SU-DHL-6 (cell line): ENCODE data around the gene SMIM5.

Experiments
- EZH2phosphoT487 ChIP-seq: fragments of 200-600 bp; sonication (generic), shearing (Covaris generic); conservative IDR thresholded peaks from 2 replicates; pipeline ENCODE4 v1.6.1; 2018; ENCODE audit warnings: mild to moderate bottlenecking, antibody characterized with exemption, low read length, moderate library complexity, mixed read lengths
- TF ChIP-seq, protein P1 (sequence below): fragments of 200-600 bp; sonication (generic); IDR thresholded peaks from one replicate; pipeline ENCODE4 v1.5.1; 2017; ENCODE audit warnings: antibody characterized with exemption, mild to moderate bottlenecking, low read length, moderate library complexity; ENCODE audit not compliant: insufficient read depth, poor library complexity, severe bottlenecking

DNA sequence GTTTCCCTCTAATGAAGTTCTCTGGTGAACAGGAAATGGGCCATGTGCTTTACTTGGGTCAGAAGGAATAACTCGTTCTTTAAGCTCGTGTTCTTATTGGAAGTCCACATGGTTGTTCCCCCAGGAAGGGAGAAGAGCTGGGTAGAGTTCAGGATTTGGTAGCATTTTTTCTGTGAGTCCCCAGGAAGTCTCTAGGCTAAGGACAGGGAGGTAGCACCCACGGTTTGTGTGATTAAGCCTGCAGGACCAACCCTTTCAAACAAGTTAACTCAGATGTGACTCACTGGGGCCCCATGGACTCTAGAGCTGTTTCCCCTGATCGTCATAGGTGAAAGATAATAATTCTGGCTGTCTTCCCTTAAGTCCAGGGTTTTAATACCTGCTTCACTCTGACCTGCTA lies 50.3 kb downstream of the SMIM5 start:
- TF ChIP-seq, protein P1, sequence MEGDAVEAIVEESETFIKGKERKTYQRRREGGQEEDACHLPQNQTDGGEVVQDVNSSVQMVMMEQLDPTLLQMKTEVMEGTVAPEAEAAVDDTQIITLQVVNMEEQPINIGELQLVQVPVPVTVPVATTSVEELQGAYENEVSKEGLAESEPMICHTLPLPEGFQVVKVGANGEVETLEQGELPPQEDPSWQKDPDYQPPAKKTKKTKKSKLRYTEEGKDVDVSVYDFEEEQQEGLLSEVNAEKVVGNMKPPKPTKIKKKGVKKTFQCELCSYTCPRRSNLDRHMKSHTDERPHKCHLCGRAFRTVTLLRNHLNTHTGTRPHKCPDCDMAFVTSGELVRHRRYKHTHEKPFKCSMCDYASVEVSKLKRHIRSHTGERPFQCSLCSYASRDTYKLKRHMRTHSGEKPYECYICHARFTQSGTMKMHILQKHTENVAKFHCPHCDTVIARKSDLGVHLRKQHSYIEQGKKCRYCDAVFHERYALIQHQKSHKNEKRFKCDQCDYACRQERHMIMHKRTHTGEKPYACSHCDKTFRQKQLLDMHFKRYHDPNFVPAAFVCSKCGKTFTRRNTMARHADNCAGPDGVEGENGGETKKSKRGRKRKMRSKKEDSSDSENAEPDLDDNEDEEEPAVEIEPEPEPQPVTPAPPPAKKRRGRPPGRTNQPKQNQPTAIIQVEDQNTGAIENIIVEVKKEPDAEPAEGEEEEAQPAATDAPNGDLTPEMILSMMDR = no peak
- TF ChIP-seq EZH2phosphoT487 = no peak
